Epithelial cell of umbilical artery (primary cell): Measurements from ENCODE around the gene FTHL17. TPM values are rescaled to one million over a fixed set of nuclear protein-coding genes. Genes with fewer than 3 reads are reported as not detected.

Source experiments
- total RNA-seq: library from RNA; depleted of rRNA; stranded (reverse); fragments of >200 nt; gene quantifications from 2 replicates; pipeline ENCODE4 v1.2.3, GENCODE V29; 2014

Gene FTHL17
- not detected in 2 replicates for total RNA-seq

GRCh38 chrX:31071725-31072124 lies at the start of gene FTHL17:
TSS of gene FTHL17 (minus strand) at chrX:31072041. CDS start at chrX:31071953, 88 bp downstream.

Other genes with a start within 250 kb of the FTHL17 start
- gene TAB3, start 182.8 kb downstream of the FTHL17 start, total RNA-seq: 4.2 and 8.8 TPM in 2 replicates